Measurements from ENCODE around the gene GABRA6. TPM values are rescaled to one million over a fixed set of nuclear protein-coding genes. Genes with fewer than 3 reads are reported as not detected.

GABRA6 gene
- total and polyA plus RNA-seq, 7 donors = not detected

DNA sequence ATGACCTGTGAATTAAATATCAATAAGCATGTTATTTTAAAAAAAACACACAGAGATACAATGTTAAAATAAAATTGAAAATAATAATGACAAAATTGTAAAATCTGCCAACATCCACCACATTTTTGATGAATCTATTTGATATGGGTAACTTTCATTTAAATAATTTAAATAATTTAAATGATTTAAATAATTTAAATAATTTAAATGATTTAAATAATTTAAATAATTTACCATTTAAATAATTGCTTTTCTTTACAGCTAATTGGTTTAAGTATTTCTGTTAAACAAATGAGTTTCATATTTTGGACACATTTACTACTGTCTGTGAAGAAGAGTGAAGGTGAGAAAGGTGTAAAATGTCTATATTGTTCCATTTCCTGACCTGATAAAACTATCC is 22.1 kb upstream of the GABRA6 start:
- Histone ChIP-seq H3K9me3 (no peaks in the 10 kb centered on the region), H3K4me1 (no peaks in the 10 kb centered on the region), H3K4me3 (no peak overlapping the region), H3K27ac (no peak overlapping the region), H3K27me3 (no peaks in the 10 kb centered on the region), H3K36me3 (no peaks in the 10 kb centered on the region)
- no peak for TF ChIP-seq POLR2AphosphoS5 (IDR thresholded peaks at IDR 0.05)
- TF ChIP-seq, protein P1, sequence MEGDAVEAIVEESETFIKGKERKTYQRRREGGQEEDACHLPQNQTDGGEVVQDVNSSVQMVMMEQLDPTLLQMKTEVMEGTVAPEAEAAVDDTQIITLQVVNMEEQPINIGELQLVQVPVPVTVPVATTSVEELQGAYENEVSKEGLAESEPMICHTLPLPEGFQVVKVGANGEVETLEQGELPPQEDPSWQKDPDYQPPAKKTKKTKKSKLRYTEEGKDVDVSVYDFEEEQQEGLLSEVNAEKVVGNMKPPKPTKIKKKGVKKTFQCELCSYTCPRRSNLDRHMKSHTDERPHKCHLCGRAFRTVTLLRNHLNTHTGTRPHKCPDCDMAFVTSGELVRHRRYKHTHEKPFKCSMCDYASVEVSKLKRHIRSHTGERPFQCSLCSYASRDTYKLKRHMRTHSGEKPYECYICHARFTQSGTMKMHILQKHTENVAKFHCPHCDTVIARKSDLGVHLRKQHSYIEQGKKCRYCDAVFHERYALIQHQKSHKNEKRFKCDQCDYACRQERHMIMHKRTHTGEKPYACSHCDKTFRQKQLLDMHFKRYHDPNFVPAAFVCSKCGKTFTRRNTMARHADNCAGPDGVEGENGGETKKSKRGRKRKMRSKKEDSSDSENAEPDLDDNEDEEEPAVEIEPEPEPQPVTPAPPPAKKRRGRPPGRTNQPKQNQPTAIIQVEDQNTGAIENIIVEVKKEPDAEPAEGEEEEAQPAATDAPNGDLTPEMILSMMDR (IDR thresholded peaks at IDR 0.05) = no peak
- no peak for TF ChIP-seq POLR2A (IDR thresholded peaks at IDR 0.05)
- TF ChIP-seq EP300 (IDR thresholded peaks at IDR 0.05) = no peak
- DNase-seq = no peak
- intact Hi-C loops (cut with DNase I) = no loop called here

DNA sequence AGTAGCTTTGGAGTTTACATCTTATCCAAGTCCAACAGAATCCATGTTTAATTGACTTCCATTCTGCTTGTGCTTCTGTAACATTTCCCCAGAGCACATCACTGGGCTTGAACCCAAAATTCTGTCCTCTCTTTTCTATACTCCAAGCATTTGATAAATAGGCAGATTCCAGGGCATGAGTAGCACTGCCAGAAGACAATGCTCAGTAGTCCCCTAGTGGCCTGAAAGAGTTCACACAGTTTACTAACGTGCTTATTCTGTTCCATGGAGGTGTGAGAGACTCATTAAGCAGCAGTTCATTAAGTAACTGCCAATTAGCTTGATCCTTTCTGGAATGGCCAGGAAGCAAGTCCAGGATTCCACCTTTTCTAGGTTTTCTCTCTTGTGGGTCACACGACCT is 9.4 kb upstream of the GABRA6 start:
- H3K4me3 ChIP-seq = no peak overlapping the region
- H3K36me3 ChIP-seq = no peaks in the 10 kb centered on the region
- intact Hi-C loops (cut with DNase I) = no loop called here
- H3K4me1 ChIP-seq = no peaks in the 10 kb centered on the region
- no peak overlapping the region for H3K27ac ChIP-seq
- no peaks in the 10 kb centered on the region for H3K9me3 ChIP-seq
- 18 to 20% methylated on average over 2 of the region's 2 CpGs for WGBS, 2 donors
- H3K27me3 ChIP-seq = no peaks in the 10 kb centered on the region
- DNase-seq = no peak
- TF ChIP-seq POLR2A (IDR thresholded peaks at IDR 0.05) (no peak), POLR2AphosphoS5 (IDR thresholded peaks at IDR 0.05) (no peak), EP300 (IDR thresholded peaks at IDR 0.05) (no peak)
- TF ChIP-seq, protein P1 (IDR thresholded peaks at IDR 0.05) = no peak

DNA sequence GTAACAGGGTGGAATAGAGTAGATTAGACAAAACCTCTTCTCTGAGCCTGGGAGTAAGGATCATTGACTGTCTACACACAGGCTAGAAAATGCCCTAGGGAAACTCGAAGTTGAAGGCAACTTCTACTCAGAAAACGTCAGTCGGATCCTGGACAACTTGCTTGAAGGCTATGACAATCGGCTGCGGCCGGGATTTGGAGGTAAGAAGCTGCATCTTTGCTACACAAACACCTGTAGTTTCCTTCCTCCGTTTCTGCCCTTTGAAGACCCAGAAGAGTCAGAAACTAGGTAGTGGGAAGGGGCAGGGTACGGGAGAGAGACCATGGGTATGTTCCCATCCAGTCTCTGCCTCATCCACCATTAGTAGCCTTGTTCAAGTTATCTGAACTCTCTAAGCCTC is 628 bp downstream of the GABRA6 start:
- no peaks in the 10 kb centered on the region for H3K36me3 ChIP-seq
- WGBS, 2 donors = 82 to 83% methylated on average over 8 of the region's 8 CpGs
- DNase-seq = no peak
- no peak overlapping the region for H3K4me3 ChIP-seq
- H3K27ac ChIP-seq = no peak overlapping the region
- TF ChIP-seq POLR2A (IDR thresholded peaks at IDR 0.05) (no peak), EP300 (IDR thresholded peaks at IDR 0.05) (no peak), POLR2AphosphoS5 (IDR thresholded peaks at IDR 0.05) (no peak)
- TF ChIP-seq, protein P1 (IDR thresholded peaks at IDR 0.05) = no peak
- intact Hi-C loops (cut with DNase I) = no loop called here
- H3K27me3 ChIP-seq = no peaks in the 10 kb centered on the region
- no peaks in the 10 kb centered on the region for H3K9me3 ChIP-seq
- H3K4me1 ChIP-seq = no peaks in the 10 kb centered on the region

DNA sequence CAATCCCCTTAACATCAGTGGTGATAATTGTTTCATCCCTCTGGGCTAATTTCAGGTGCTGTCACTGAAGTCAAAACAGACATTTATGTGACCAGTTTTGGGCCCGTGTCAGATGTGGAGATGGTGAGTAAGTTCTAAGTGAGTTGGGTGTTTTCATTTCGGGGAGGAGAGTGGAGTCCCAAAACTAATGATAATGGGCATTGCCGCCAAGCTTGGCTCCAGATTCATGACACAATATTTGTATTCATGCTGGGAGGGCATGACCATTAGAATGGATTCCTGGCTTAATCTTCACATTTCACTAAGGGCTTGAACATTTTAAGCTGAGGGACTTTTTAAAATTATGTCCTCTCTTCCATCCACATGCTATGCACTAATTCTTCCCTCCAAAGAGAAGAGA is 1.4 kb downstream of the GABRA6 start:
- WGBS, 2 donors = 82 to 86% methylated on average over 3 of the region's 3 CpGs

DNA sequence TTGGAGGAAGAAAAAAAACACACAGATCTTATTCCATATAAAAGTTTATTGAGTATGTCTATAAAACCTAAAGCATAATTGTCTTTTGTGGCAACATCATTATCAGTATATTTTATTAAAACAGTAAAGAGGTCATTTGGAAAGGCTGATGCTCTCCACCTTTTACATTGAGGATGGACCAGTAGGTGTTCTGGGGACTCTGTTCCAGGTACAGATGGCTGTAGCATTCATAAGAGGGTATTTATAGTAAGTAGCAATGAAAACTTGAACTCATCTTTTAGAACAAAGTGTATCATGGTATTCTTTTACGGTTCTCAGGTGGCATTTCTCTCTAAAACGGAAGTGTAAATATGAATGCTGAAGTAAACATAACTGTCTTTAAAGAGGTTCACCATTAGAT is 1.8 kb downstream of the GABRA6 start:
- no peaks in the 10 kb centered on the region for H3K9me3 ChIP-seq
- intact Hi-C loops (cut with DNase I) = no loop called here
- H3K36me3 ChIP-seq = no peaks in the 10 kb centered on the region
- no peaks in the 10 kb centered on the region for H3K27me3 ChIP-seq
- TF ChIP-seq, protein P1 (IDR thresholded peaks at IDR 0.05) = no peak
- TF ChIP-seq POLR2A (IDR thresholded peaks at IDR 0.05) (no peak), POLR2AphosphoS5 (IDR thresholded peaks at IDR 0.05) (no peak), EP300 (IDR thresholded peaks at IDR 0.05) (no peak)
- H3K4me3 ChIP-seq = no peak overlapping the region
- no peak overlapping the region for H3K27ac ChIP-seq
- no peaks in the 10 kb centered on the region for H3K4me1 ChIP-seq
- no peak for DNase-seq
- WGBS, 2 donors = 37 to 75% methylated on average over 2 of the region's 2 CpGs

More for the DNA sequence above, 1.4 kb downstream of the GABRA6 start:
- Histone ChIP-seq H3K4me3 (no peak overlapping the region), H3K36me3 (no peaks in the 10 kb centered on the region), H3K9me3 (no peaks in the 10 kb centered on the region), H3K27ac (no peak overlapping the region), H3K4me1 (no peaks in the 10 kb centered on the region), H3K27me3 (no peaks in the 10 kb centered on the region)
- TF ChIP-seq POLR2AphosphoS5 (IDR thresholded peaks at IDR 0.05) = no peak
- no peak for TF ChIP-seq POLR2A (IDR thresholded peaks at IDR 0.05)
- TF ChIP-seq EP300 (IDR thresholded peaks at IDR 0.05) = no peak
- TF ChIP-seq, protein P1 (IDR thresholded peaks at IDR 0.05) = no peak
- no peak for DNase-seq
- intact Hi-C loops (cut with DNase I) = no loop called here
